ENCODE data around the gene PNPLA6. TPM values are rescaled to one million over a fixed set of nuclear protein-coding genes. Genes with fewer than 3 reads are reported as not detected.
"Not testable (repeated sequence)": the region's sequence is repeated elsewhere in the genome, so short reads cannot be mapped to it uniquely, and the experiment has no call there.

Gene PNPLA6
- total RNA-seq, 1 experiment from 2014 or later = 86.0 TPM

GRCh38 chr19:7552781-7553180, 17.3 kb downstream of the PNPLA6 start:
- DNase-seq (ENCODE audit: low read depth) = no peak

GRCh38 chr19:7554565-7554964, 19.0 kb downstream of the PNPLA6 start:
- DNase-seq (ENCODE audit: low read depth) = no peak

- DNase-seq (ENCODE audit: low read depth) = no peak
Observed at GRCh38 chr19:7554990-7555864, 19.7 kb downstream of the PNPLA6 start.

GRCh38 chr19:7556696-7557315, 21.3 kb downstream of the PNPLA6 start:
- DNase-seq (ENCODE audit: low read depth) = no peak

GRCh38 chr19:7558667-7559066, 23.1 kb downstream of the PNPLA6 start:
- no peak for DNase-seq (ENCODE audit: low read depth)

- no peak for DNase-seq (ENCODE audit: low read depth)
Observed at GRCh38 chr19:7559102-7559501, 23.6 kb downstream of the PNPLA6 start.

- no peak for DNase-seq (ENCODE audit: low read depth)
Observed at GRCh38 chr19:7560255-7560654, 24.7 kb downstream of the PNPLA6 start.

- DNase-seq (ENCODE audit: low read depth) = no peak
Observed at GRCh38 chr19:7561325-7561724, 25.8 kb downstream of the PNPLA6 start.

GRCh38 chr19:7562646-7563393, 27.3 kb downstream of the PNPLA6 start:
- DNase-seq (ENCODE audit: low read depth) = no peak

GRCh38 chr19:7564866-7565265, 29.3 kb downstream of the PNPLA6 start:
- no peak for DNase-seq (ENCODE audit: low read depth)

- DNase-seq (ENCODE audit: low read depth) = no peak
Observed at GRCh38 chr19:7565332-7565731, 29.8 kb downstream of the PNPLA6 start.

- no peak for DNase-seq (ENCODE audit: low read depth)
Observed at GRCh38 chr19:7570761-7571160, 35.2 kb downstream of the PNPLA6 start.

GRCh38 chr19:7575434-7576040, 40.0 kb downstream of the PNPLA6 start:
- DNase-seq (ENCODE audit: low read depth) = peak; percentile 18

GRCh38 chr19:7577422-7577821, 41.9 kb downstream of the PNPLA6 start:
- not testable (repeated sequence) for DNase-seq (ENCODE audit: low read depth)

- DNase-seq (ENCODE audit: low read depth) = no peak
Observed at GRCh38 chr19:7578127-7578526, 42.6 kb downstream of the PNPLA6 start.

GRCh38 chr19:7579182-7579581, 43.7 kb downstream of the PNPLA6 start:
- DNase-seq (ENCODE audit: low read depth) = no peak

- DNase-seq (ENCODE audit: low read depth) = no peak
Observed at GRCh38 chr19:7582446-7582845, 46.9 kb downstream of the PNPLA6 start.

- no peak for DNase-seq (ENCODE audit: low read depth)
Observed at GRCh38 chr19:7589822-7590221, 54.3 kb downstream of the PNPLA6 start.

- DNase-seq (ENCODE audit: low read depth) = no peak
Observed at GRCh38 chr19:7590256-7590655, 54.7 kb downstream of the PNPLA6 start.

- DNase-seq (ENCODE audit: low read depth) = no peak
Observed at GRCh38 chr19:7595466-7596133, 60.1 kb downstream of the PNPLA6 start, which contains the start of gene CAMSAP3. TSS of gene CAMSAP3 (plus strand) at chr19:7595863. CDS start at chr19:7596003, 140 bp downstream.

- no peak for DNase-seq (ENCODE audit: low read depth)
Observed at GRCh38 chr19:7596211-7596937, 60.9 kb downstream of the PNPLA6 start.

Measured in M059J (cell line).